Measurements from ENCODE around the gene PMEPA1. TPM values are rescaled to one million over a fixed set of nuclear protein-coding genes. Genes with fewer than 3 reads are reported as not detected.

The PMEPA1 gene
- total RNA-seq, 2 experiments from 2014 or later: 2.5 to 3.0 TPM

GRCh38 chr20:57714409-57715267, 4.8 kb upstream of the PMEPA1 start:
- CTCF ChIA-PET: no interaction called here

GRCh38 chr20:57713951-57714350, 4.1 kb upstream of the PMEPA1 start:
- ChIA-PET CTCF (no interaction called here), POLR2A (no interaction called here)
- intact Hi-C loops (cut with micrococcal nuclease): no loop called here
- Mint-ChIP-seq H3K27ac (no peak overlapping the region), H3K27me3 (no peaks in the 10 kb centered on the region), H3K9me3 (no peaks in the 10 kb centered on the region), H3K36me3 (no peaks in the 10 kb centered on the region), H3K4me3 (no peak overlapping the region), H3K4me1 (ENCODE audit: low read depth) (peaks cover 15% of the 10 kb centered on the region)
- no peak for DNase-seq

More at GRCh38 chr20:57714409-57715267, 4.8 kb upstream of the PMEPA1 start:
- H3K9me3 Mint-ChIP-seq: no peaks in the 10 kb centered on the region
- intact Hi-C loops (cut with micrococcal nuclease): loop anchor here (5.0 kb wide), 1 partner anchor 322 kb away; the partner anchor contains the start of gene RBM38
- H3K36me3 Mint-ChIP-seq: no peaks in the 10 kb centered on the region
- no peak for DNase-seq
- no peak overlapping the region for H3K27ac Mint-ChIP-seq
- no peaks in the 10 kb centered on the region for H3K27me3 Mint-ChIP-seq
- no peak overlapping the region for H3K4me3 Mint-ChIP-seq
- POLR2A ChIA-PET: no interaction called here
- H3K4me1 Mint-ChIP-seq (ENCODE audit: low read depth): peaks cover 17% of the 10 kb centered on the region

- H3K9me3 Mint-ChIP-seq: no peaks in the 10 kb centered on the region
- intact Hi-C loops (cut with micrococcal nuclease): no loop called here
- POLR2A ChIA-PET: no interaction called here
Measured at GRCh38 chr20:57713505-57713903, 3.7 kb upstream of the PMEPA1 start.

DNA sequence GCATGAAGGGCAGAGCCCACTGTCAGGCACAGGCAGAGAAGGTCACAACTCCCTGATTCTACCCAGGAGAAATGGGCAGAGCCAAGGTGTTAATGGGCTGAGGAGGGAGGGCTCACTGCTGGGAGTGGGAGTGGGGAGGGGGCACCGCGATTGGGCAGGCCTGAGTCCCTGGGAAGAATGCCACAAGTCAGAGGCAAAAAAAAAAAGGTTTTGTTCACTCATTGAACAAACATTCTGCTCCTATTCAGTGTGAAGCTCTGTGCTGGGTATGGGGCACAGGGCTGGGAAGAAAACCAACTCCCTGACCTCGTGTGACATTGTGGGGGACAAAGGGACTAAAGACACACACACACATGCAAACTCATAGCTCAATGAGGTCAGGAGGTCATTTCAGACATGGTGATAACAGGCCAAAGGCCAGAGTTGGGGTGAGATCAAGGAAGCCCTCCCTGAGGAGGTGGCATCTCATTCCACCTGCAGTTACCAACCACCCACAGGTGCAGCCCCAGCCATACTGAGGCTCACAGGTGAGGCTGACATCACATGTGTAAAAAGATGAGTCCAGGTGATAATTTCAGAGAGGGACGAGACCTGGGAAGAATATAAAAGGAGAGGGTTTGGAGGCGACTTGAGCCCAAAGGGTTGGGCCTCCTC, 3.2 kb upstream of the PMEPA1 start:
- ChIA-PET CTCF (interaction anchor here (1.0 kb wide), 1 partner anchor 90 kb away, joined by 3 read pairs; no protein-coding TSS in a partner anchor), POLR2A (no interaction called here)
- Mint-ChIP-seq H3K36me3 (no peaks in the 10 kb centered on the region), H3K4me1 (ENCODE audit: low read depth) (peaks cover 18% of the 10 kb centered on the region), H3K27ac (no peak overlapping the region), H3K27me3 (peaks cover 6% of the 10 kb centered on the region), H3K4me3 (no peak overlapping the region), H3K9me3 (no peaks in the 10 kb centered on the region)
- intact Hi-C loops (cut with micrococcal nuclease): no loop called here
- DNase-seq: no peak

More at GRCh38 chr20:57713505-57713903, 3.7 kb upstream of the PMEPA1 start:
- no peaks in the 10 kb centered on the region for H3K36me3 Mint-ChIP-seq
- no peak overlapping the region for H3K4me3 Mint-ChIP-seq
- no peak for DNase-seq
- H3K27ac Mint-ChIP-seq: no peak overlapping the region
- CTCF ChIA-PET: no interaction called here
- H3K27me3 Mint-ChIP-seq: peaks cover 4% of the 10 kb centered on the region
- peaks cover 15% of the 10 kb centered on the region for H3K4me1 Mint-ChIP-seq (ENCODE audit: low read depth)

DNA sequence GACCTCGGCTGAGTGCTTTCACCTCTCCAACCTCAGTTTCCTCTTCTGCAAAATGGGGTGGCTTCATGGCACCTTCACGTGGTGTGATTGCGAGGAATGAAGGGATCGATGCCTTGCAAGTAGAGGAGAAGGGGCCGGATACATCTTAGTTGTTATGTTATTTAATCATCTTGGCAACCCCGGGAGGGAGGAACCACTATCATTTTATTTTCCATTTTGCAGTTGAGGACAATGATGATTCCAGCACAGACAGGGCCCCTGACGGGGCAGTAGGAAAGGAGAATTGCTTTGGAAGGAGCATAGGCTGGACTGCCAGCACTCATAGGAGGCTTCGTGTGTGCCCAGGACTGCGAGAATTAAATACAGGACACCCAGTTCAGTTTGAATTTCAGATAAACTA, 2.5 kb upstream of the PMEPA1 start:
- Mint-ChIP-seq H3K36me3 (no peaks in the 10 kb centered on the region), H3K27me3 (peaks cover 6% of the 10 kb centered on the region), H3K27ac (no peak overlapping the region), H3K4me3 (no peak overlapping the region), H3K4me1 (ENCODE audit: low read depth) (peaks cover 21% of the 10 kb centered on the region), H3K9me3 (no peaks in the 10 kb centered on the region)
- CTCF ChIA-PET: interaction anchor here (1.0 kb wide), 1 partner anchor 89 kb away, joined by 3 read pairs; no protein-coding TSS in a partner anchor
- POLR2A ChIA-PET: no interaction called here
- intact Hi-C loops (cut with micrococcal nuclease): no loop called here
- no peak for DNase-seq

DNA sequence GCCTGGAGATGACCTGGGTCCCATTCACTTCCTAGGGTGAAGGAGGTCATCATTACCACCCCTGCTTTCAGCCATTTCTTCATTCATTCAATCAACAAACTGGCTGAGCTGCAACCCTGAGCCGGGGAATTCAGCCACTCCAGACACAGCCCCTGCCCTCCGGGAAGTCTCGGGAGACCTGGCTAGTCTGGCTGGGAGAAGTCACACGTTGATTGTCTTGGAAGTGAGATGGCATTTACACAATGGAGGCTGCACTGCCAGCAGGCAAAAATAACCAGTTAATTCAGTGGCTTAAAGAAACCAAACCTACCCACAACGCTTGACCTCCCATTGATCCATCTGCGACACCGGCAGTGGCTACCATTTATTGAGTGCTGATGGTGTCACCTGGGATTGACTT, 2.0 kb upstream of the PMEPA1 start:
- Mint-ChIP-seq H3K27me3 (peaks cover 6% of the 10 kb centered on the region), H3K9me3 (no peaks in the 10 kb centered on the region), H3K27ac (no peak overlapping the region), H3K4me1 (ENCODE audit: low read depth) (peaks cover 21% of the 10 kb centered on the region), H3K4me3 (no peak overlapping the region), H3K36me3 (no peaks in the 10 kb centered on the region)
- ChIA-PET CTCF (interaction anchor here (1.5 kb wide), 1 partner anchor 92 kb away, joined by 4 read pairs; the partner anchor contains the start of gene ZBP1), POLR2A (no interaction called here)
- intact Hi-C loops (cut with micrococcal nuclease): loop anchor here (2.0 kb wide), 1 partner anchor 93 kb away; no protein-coding TSS in a partner anchor
- DNase-seq: no peak

DNA sequence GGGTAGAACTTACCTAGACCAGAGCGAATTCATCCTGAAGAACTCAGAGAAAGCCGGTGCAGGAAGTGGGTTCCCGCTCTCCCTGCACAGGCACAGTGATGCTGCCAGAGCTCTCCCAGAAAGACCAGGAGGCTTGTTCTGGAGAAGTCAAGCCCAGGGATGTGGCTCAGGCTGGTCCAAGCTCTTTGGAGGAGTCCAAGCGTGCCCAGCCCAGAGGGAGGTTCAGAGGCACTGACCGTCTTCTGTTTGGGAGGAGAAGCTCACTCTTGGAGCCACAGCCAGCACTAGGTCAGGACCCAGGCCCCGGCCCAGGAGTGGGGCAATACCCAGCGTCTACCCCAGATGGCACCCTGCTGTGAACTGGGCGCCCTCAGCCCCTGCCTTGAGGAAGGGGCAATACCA, 1.5 kb upstream of the PMEPA1 start:
- H3K27ac Mint-ChIP-seq: no peak overlapping the region
- CTCF ChIA-PET: interaction anchor here (0.7 to 2.7 kb wide), 3 partner anchors 13 to 468 kb away, joined by 3 to 15 read pairs (median 4); partner anchors contain the start of gene ZBP1
- H3K4me1 Mint-ChIP-seq (ENCODE audit: low read depth): peaks cover 21% of the 10 kb centered on the region
- peak overlapping the region; percentile 78 for H3K4me3 Mint-ChIP-seq
- intact Hi-C loops (cut with micrococcal nuclease): loop anchor here (2.0 kb wide), 1 partner anchor 93 kb away; no protein-coding TSS in a partner anchor
- H3K36me3 Mint-ChIP-seq: no peaks in the 10 kb centered on the region
- POLR2A ChIA-PET: interaction anchor here (1.0 kb wide), 1 partner anchor 321 kb away, joined by 3 read pairs; no protein-coding TSS in a partner anchor
- peak; percentile 11 for DNase-seq
- no peaks in the 10 kb centered on the region for H3K9me3 Mint-ChIP-seq
- peaks cover 6% of the 10 kb centered on the region for H3K27me3 Mint-ChIP-seq

DNA sequence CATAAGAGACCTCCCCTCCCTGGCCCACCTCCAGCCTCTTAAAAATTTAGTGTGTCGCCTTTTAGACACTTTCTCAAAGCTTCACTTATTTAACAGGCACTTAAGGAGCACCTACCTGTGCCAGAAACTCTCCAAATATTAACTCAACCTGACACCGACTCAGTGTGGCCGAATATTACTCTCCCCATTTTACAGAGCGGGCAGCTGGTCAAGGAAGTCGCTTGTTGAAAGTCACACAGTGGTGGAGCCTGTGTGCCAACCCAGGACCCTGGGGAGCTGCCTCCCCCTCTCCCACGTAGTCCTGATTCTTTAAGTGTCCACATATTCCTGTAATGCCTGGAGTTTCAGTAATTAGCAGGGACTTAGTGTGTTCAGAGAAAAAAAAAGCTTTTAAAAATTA, 1.0 kb upstream of the PMEPA1 start:
- CTCF ChIA-PET: interaction anchor here (0.7 to 2.7 kb wide), 4 partner anchors 8 to 469 kb away, joined by 3 to 15 read pairs (median 4); partner anchors contain the start of gene ZBP1
- H3K27me3 Mint-ChIP-seq: peaks cover 6% of the 10 kb centered on the region

DNA sequence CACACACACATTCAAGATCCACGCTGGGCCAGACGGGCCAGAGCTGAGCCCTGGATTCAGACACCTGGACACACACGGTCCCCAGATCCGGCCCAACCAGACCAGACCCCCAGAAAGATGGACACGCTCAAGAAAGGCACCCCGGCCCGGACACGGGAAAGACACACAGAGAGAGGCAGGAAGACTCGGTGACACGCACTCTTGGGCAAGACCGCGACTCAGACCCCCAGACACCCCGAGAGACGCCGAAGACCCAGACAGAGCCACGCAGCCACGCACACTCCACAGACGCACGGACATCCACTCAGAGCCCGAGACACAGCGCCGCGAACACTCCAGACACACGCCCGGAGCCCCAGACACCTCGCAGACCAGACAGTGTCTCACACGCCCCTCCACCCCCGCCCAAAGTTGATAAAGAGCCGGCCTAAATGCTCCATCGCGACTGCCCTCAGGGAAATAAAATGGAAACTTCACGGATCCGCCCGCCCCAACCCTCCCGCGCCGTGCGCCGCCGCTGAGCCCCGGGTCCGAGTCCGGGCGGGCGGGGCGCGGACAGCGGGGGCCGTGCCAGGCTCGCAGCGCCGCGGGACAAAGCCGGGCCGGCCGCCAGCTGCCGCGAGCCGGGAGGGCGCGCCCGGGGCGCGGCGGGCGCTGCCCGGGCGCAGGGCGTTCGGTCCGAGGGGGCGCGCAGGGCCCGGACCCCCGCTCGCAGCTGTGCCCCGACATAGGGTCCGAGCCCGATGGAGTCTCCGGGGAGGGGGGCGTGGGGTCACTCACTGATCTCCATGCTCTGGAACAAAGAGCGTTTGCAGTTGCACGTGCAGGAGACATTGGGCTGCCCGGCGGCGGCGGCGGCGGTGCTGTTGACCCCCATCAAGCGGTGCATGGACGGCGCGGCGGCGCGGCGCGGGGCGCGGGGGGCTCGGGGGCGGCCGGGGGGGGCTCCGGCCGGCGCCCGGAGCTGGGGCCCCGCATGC, 831 bp downstream of the PMEPA1 start:
- Mint-ChIP-seq H3K27me3 (peaks cover 6% of the 10 kb centered on the region), H3K27ac (no peak overlapping the region)
- intact Hi-C loops (cut with micrococcal nuclease): no loop called here

More for the DNA sequence above, 1.0 kb upstream of the PMEPA1 start:
- Mint-ChIP-seq H3K36me3 (no peaks in the 10 kb centered on the region), H3K4me3 (peak overlapping the region; percentile 78), H3K27ac (no peak overlapping the region), H3K4me1 (ENCODE audit: low read depth) (peaks cover 21% of the 10 kb centered on the region), H3K9me3 (no peaks in the 10 kb centered on the region)
- no peak for DNase-seq
- intact Hi-C loops (cut with micrococcal nuclease): loop anchor here (1.0 to 2.0 kb wide), 3 partner anchors 7 to 92 kb away; no protein-coding TSS in a partner anchor
- POLR2A ChIA-PET: interaction anchor here (1.0 to 1.5 kb wide), 3 partner anchors 38 to 941 kb away, joined by 3 to 5 read pairs (median 3); partner anchors contain the start of gene STX16

DNA sequence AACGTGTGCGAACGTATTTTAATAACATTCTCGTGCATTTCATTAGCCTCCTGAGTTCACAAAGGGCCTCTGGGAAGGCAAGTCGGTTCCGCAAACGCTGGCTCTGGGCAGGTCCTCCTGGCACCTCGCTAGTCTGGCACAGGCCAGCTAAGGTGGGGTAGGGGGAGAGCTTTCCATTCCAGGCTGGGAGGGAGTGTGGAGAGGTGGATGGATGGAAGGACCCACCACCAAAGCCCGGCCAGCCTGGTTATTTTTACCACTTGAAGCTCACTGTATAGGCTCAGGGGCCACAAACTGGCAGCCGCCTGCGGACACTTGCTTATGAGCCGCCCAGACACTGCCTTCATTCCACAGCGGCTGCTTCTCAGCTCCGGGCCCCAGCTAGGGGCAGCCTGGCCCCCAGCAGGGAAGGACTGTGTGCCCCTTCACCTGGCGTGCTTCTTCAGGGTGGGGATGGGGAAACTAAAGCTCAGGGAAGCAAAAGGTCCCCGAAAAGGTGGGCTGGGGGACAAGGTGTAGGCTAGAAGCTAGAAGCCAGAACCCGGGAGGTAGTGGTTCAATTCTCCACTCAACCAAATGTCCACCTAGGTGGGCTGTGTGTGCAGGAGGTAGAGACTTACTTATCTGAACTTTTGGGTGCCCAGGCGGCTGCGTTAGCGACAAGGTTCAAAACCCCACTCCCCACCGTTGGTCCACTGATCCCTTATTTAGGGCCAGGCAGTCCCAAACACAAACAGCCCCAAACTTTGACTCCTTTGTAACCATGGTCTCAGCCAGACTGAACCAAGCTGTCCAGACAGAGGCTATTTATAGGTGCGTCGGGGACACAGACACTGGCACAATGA, 1.7 kb downstream of the PMEPA1 start:
- Mint-ChIP-seq H3K27ac (no peak overlapping the region), H3K36me3 (no peaks in the 10 kb centered on the region), H3K9me3 (no peaks in the 10 kb centered on the region), H3K27me3 (peaks cover 6% of the 10 kb centered on the region), H3K4me3 (peak overlapping the region; percentile 78), H3K4me1 (ENCODE audit: low read depth) (peaks cover 21% of the 10 kb centered on the region)
- POLR2A ChIA-PET: no interaction called here
- no peak for DNase-seq
- CTCF ChIA-PET: interaction anchor here (0.6 to 2.7 kb wide), 2 partner anchors 9 to 10 kb away, joined by 4 to 15 read pairs; no protein-coding TSS in a partner anchor
- intact Hi-C loops (cut with micrococcal nuclease): no loop called here

More for the DNA sequence above, 831 bp downstream of the PMEPA1 start:
- ChIA-PET POLR2A (interaction anchor here (1.0 to 1.9 kb wide), 5 partner anchors 11 to 942 kb away, joined by 3 to 11 read pairs (median 5); partner anchors contain the start of genes STX16 and ZBP1), CTCF (interaction anchor here (1.9 to 2.7 kb wide), 2 partner anchors 10 to 11 kb away, joined by 5 to 15 read pairs; no protein-coding TSS in a partner anchor)
- DNase-seq: peak; percentile 26
- H3K4me1 Mint-ChIP-seq (ENCODE audit: low read depth): peaks cover 21% of the 10 kb centered on the region
- H3K4me3 Mint-ChIP-seq: peak overlapping the region; percentile 78
- H3K36me3 Mint-ChIP-seq: no peaks in the 10 kb centered on the region
- no peaks in the 10 kb centered on the region for H3K9me3 Mint-ChIP-seq

Measured in activated CD4-positive, alpha-beta memory T cell treated with anti-CD3 and anti-CD28 coated beads for 36 hours (primary cell).